OCI-LY1 (cell line): ENCODE measurements around the gene MLLT1.

Source experiments
- CTCF ChIP-seq: fragments of 200-600 bp; sonication (generic), shearing (Covaris generic); IDR thresholded peaks from 2 replicates; pipeline ENCODE4 v1.5.1; 2017; ENCODE audit warnings: mild to moderate bottlenecking, antibody characterized with exemption, low read length, moderate library complexity, mixed read lengths
- EZH2 ChIP-seq: fragments of 200-600 bp; sonication (generic), shearing (Covaris generic); IDR thresholded peaks from 2 replicates; pipeline ENCODE4 v1.8.0; 2017; ENCODE audit warnings: borderline replicate concordance, mixed run types, mild to moderate bottlenecking, antibody characterized with exemption, low read length, moderate library complexity, mixed read lengths

DNA sequence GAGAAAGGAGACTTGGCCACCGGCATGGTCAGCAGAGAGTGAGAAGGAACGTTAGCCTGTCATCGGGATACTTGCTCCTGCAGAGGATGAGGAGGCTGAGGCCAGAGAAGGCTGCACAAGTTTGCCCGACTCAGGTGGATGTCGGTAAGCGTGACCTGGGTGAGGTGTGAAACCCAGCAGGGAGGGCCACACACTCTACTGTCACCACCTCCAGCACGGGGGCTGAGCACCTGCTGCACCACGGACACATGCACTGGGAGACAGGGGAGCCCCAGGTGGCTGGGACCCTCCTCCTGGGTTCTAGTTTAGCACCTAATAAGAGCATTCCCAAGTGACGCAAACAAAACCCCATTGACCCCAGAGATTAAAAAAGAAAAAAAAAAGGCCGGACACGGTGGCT lies 17.3 kb downstream of the MLLT1 start:
- TF ChIP-seq EZH2 (no peak), CTCF (no peak)
